Body of pancreas (tissue), 4 donors: Measurements from ENCODE around the gene EML4.

Experiments
- POLR2A ChIP-seq, 3 donors: fragments of 450-650 bp; IDR thresholded peaks; one replicate each; pipeline ENCODE4 v1.6.1; 2016; ENCODE audit warnings: antibody characterized with exemption in 3 of 3, mild to moderate bottlenecking in 2 of 3
- TF ChIP-seq, protein P1 (sequence below), 7 experiments: fragments of 450-650 bp in 4 of 7; fragments of 200-600 bp in 3 of 7; sonication (generic) in 3 of 7; IDR thresholded peaks; one replicate each; pipeline ENCODE4 v1.5.1; 2016 to 2019; ENCODE audit warnings: antibody characterized with exemption in 7 of 7

DNA sequence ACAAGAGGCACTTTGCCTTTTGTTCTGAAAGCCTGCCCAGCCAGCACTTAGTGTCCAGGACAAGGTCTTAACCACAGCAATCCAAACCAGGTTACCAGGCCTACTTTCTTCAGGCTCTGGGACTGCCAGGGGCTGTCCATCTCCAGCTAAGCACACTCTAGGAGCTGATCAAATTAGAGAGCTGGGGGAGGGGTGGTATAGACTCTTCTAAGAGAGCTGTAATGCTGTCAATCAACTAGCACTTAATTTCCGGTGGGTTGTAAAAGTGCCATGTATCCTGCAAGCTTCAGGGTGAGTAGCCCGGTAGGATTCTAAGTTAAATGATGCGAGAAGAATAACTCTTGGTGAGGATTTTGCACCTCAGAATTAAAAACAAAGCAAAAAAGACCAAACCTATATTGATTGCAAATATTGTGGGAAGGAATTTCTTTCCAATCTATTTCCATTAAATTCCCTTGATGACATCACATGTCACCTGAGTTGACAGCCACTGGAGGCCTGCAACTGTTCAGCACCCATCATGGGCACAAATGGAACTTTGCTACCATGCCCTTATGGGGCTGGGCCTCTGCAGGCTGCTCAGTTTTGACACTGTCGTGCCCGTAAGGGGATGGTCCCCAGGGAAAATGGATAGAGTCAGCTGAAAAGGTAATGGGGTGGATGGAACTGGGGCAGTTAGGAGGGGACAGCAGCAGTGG is 200.5 kb downstream of the EML4 start:
- TF ChIP-seq, protein P1, sequence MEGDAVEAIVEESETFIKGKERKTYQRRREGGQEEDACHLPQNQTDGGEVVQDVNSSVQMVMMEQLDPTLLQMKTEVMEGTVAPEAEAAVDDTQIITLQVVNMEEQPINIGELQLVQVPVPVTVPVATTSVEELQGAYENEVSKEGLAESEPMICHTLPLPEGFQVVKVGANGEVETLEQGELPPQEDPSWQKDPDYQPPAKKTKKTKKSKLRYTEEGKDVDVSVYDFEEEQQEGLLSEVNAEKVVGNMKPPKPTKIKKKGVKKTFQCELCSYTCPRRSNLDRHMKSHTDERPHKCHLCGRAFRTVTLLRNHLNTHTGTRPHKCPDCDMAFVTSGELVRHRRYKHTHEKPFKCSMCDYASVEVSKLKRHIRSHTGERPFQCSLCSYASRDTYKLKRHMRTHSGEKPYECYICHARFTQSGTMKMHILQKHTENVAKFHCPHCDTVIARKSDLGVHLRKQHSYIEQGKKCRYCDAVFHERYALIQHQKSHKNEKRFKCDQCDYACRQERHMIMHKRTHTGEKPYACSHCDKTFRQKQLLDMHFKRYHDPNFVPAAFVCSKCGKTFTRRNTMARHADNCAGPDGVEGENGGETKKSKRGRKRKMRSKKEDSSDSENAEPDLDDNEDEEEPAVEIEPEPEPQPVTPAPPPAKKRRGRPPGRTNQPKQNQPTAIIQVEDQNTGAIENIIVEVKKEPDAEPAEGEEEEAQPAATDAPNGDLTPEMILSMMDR (IDR thresholded peaks at IDR 0.05): no peak
- TF ChIP-seq POLR2A (IDR thresholded peaks at IDR 0.05): no peak
